Natural killer cell treated with Interleukin-12 subunit alpha and Interleukin-12 subunit beta and Interleukin-15 and Interleukin-18, amount 100 ng/mL, for 72 hours (primary cell): ENCODE results near the gene GZMM. TPM values are rescaled to one million over a fixed set of nuclear protein-coding genes. Genes with fewer than 3 reads are reported as not detected.
"Not testable (repeated sequence)": the region's sequence is repeated elsewhere in the genome, so short reads cannot be mapped to it uniquely, and the experiment has no call there.

Experiments
- ATAC-seq, 2 donors: fragments of 150-1000 bp; cut with Tn5 transposase in 1 of 2; sonication (Bioruptor Pico), chemical (Tn5 transposase) in 1 of 2; 2 replicates each; pipeline ENCODE4 v1.10.0; 2021
- DNase-seq: peaks from one replicate; pipeline ENCODE4 v3.0.0; 2022; ENCODE audit warnings: low spot score
- H3K27ac Mint-ChIP-seq, 2 donors: 1 replicate in 1 of 2; 2 replicates in 1 of 2; pipeline ENCODE4 v1.8.0; 2022; ENCODE audit warnings: mixed read lengths in 2 of 2, mild to moderate bottlenecking in 1 of 2, moderate library complexity in 1 of 2
- H3K27me3 Mint-ChIP-seq, 2 donors: 1 replicate in 1 of 2; 2 replicates in 1 of 2; pipeline ENCODE4 v1.8.0; 2022; ENCODE audit warnings: mixed read lengths in 2 of 2
- H3K36me3 Mint-ChIP-seq: one replicate; pipeline ENCODE4 v1.8.0; 2022; ENCODE audit warnings: mixed read lengths
- H3K4me1 Mint-ChIP-seq, 2 donors: 1 replicate in 1 of 2; 2 replicates in 1 of 2; pipeline ENCODE4 v1.8.0; 2022; ENCODE audit warnings: low read depth in 2 of 2, mixed read lengths in 2 of 2, mild to moderate bottlenecking in 1 of 2
- H3K4me3 Mint-ChIP-seq: one replicate; pipeline ENCODE4 v1.8.0; 2022; ENCODE audit warnings: mixed read lengths
- H3K9me3 Mint-ChIP-seq: 2 replicates; pipeline ENCODE4 v1.8.0; 2022; ENCODE audit warnings: mixed read lengths
- total RNA-seq, 2 donors: library from RNA; stranded (reverse); gene quantifications; one replicate each; pipeline ENCODE4 v1.2.3, GENCODE V29; 2022

Gene GZMM
- total RNA-seq, 2 donors from 2014 or later: 34.5 to 49.7 TPM

DNA sequence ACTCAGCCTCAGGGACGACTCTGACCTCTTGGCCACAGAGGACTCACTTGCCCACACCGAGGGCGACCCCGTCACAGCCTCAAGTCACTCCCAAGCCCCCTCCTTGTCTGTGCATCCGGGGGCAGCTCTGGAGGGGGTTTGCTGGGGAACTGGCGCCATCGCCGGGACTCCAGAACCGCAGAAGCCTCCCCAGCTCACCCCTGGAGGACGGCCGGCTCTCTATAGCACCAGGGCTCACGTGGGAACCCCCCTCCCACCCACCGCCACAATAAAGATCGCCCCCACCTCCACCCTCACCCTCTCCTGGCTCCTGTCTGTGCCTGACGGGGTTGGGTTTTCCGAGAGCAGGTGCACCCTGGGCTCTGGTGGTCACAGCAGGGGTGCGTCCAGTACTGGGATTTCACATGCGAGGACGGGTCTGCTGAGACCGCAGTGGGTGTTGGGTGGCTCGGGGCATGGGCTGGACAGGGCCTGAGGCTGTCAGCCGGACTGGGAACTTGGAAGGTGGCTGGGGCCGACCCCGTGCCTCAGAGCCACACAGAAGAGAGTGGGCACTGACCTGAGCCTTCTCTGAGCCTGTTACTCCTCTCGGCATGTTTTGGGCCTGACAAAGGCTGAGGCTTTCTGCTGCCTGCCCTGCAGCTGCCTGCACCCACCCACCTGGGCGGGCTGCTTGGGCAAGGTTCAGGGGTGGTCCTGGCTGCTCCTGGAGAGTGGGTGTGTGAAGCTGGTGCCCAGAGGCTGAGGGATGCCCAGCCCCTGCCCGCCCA, 39.5 kb downstream of the GZMM start:
- no peak overlapping the region for H3K4me3 Mint-ChIP-seq
- H3K27me3 Mint-ChIP-seq: no peaks in the 10 kb centered on the region
- no peak overlapping the region for H3K27ac Mint-ChIP-seq
- ATAC-seq: no peak
- H3K4me1 Mint-ChIP-seq: peaks cover 0 to 3% of the 10 kb centered on the region in 2 donors
- DNase-seq: no peak
- no peaks in the 10 kb centered on the region for H3K36me3 Mint-ChIP-seq
- H3K9me3 Mint-ChIP-seq: no peaks in the 10 kb centered on the region

DNA sequence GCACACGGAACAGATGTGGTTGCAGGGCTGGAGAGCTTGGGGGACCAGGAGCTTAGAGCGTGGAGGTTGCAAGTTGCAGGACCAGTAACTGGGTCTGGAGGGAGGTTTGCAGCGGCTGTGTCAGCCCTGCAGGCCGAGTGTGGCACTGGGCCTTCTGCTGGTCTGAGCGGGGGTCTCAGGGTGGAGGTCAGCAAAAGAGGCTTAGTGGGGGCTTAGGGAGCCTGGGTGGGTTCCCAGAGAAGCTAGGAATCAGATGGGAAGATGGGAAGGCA, 40.1 kb downstream of the GZMM start:
- DNase-seq: no peak
- H3K36me3 Mint-ChIP-seq: no peaks in the 10 kb centered on the region
- H3K27me3 Mint-ChIP-seq: no peaks in the 10 kb centered on the region
- H3K27ac Mint-ChIP-seq: no peak overlapping the region
- peaks cover 0 to 3% of the 10 kb centered on the region in 2 donors for H3K4me1 Mint-ChIP-seq
- ATAC-seq: no peak
- no peaks in the 10 kb centered on the region for H3K9me3 Mint-ChIP-seq
- no peak overlapping the region for H3K4me3 Mint-ChIP-seq

DNA sequence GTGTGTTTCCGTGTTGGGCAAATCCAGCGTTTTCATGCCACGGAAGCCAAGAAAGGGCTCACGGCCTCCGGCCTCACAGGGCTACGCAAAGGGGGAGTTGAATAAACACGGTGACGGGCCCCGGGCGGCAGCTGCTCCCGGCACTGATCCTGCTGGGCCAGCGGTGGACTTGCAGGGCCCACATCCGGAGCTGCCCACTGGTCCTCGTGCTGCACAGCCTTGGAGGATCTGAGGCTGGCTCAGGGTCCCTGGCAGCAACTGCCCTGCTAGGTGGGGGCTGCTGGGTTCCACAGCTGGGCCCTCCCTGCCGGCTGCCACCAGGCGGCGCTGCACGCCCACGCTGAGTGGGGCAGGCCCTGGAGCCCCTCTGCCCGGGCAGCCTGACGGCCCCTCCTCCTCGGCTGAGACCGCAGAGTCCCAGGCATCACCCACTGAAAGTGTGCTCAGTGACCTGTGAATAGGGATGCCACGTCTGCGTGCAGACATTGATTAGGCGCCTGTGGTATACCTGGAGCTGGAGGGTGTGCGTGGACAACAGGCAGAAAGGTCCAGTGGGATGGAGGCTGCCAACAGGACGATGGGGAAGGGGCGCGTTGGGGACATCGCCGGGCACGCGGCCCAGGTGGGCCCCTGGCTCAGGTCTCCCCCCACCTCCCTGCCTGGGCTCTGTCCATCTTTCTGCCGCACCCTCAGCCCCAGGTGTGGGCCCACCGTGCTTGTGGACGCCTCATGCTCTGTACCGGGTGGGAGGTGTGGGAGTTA, 40.6 kb downstream of the GZMM start:
- H3K27me3 Mint-ChIP-seq: no peaks in the 10 kb centered on the region
- H3K27ac Mint-ChIP-seq: no peak overlapping the region
- H3K9me3 Mint-ChIP-seq: no peaks in the 10 kb centered on the region
- DNase-seq (no peak), ATAC-seq (peak; percentile 61 to 71)
- H3K4me3 Mint-ChIP-seq: no peak overlapping the region
- H3K36me3 Mint-ChIP-seq: no peaks in the 10 kb centered on the region
- H3K4me1 Mint-ChIP-seq: peaks cover 0 to 3% of the 10 kb centered on the region in 2 donors

DNA sequence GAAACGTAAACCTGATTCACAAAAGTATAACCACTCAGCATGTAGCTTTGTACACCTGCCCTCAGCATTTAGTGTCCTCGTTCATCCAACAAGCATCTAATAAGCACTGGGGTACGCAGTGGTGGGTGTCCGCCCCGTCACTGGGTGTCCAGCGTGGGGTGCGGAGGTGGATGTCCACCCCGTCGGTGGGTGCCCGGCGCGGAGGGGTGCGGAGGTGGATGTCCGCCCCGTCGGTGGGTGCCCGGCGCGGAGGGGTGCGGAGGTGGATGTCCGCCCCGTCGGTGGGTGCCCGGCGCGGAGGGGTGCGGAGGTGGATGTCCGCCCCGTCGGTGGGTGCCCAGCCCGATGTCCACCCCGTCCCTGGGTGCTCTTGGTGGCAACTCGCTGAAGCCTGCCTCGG, 41.3 kb downstream of the GZMM start:
- ATAC-seq, H3K4me1 Mint-ChIP-seq, H3K4me3 Mint-ChIP-seq, H3K36me3 Mint-ChIP-seq, DNase-seq, H3K27ac Mint-ChIP-seq, H3K9me3 Mint-ChIP-seq, H3K27me3 Mint-ChIP-seq: not testable (repeated sequence)

DNA sequence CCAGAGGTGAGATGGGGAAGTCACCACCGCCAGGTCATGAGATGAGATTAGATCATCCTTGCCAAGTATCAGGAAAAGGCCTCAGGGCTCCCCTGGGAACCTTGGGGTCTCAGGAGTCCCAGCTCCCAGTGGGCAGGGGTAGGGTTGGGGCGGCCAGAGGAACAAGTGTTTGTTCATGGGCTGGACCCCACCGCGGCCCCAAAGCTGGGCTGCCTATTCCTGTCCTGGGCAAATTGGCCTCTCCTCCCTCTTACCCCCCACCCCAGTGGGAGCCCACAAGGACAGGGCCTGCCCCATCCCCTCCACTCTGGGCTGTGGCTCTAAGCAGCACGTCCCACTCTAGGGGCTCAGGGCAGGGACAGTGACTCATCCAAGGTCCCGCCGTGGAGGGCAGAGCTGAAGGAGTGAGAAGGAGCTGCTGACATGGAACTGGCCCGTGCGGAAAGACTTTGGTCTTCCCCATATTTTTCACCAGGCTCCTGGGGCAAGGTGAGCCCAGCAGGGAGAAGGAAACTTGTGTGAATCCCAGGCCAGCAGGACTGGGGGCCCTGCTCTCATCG, 41.8 kb downstream of the GZMM start:
- H3K4me1 Mint-ChIP-seq: peaks cover 0 to 3% of the 10 kb centered on the region in 2 donors
- H3K4me3 Mint-ChIP-seq: no peak overlapping the region
- ATAC-seq (no peak), DNase-seq (no peak)
- H3K9me3 Mint-ChIP-seq: no peaks in the 10 kb centered on the region
- no peaks in the 10 kb centered on the region for H3K36me3 Mint-ChIP-seq
- no peak overlapping the region for H3K27ac Mint-ChIP-seq
- H3K27me3 Mint-ChIP-seq: no peaks in the 10 kb centered on the region

DNA sequence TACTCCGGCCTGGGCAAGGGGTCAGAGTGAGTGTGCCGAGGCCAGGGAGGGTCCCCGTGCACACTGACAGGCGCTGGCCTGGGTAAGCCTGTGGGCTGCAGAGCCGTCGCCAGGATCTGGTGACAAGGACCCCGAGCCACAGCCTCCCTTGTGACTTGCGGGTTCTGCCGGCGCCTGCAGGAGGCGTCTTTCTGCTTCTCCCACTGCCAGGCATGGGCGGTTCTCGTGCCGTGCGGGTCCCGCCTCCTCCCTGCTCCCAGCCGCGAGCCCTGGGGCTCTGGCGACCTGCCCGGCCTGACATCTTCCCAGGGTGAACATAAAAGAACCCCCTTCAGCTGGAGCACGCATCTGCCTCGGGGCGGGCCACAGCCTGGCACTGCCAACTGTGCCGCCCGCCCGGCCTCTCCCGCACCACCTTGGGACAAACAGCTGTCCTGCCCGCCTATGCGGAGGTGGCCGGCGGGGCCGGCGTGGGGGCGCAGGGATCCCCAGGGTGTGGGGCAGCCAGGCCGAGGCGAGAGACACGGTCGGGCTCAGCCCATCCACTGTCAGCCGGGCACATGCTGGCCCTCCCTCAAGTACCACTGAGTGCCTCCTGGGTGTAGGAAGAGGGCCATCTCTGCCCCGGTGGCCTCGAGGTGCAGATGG, 44.4 kb downstream of the GZMM start:
- H3K36me3 Mint-ChIP-seq: no peaks in the 10 kb centered on the region
- peaks cover 0 to 3% of the 10 kb centered on the region in 2 donors for H3K4me1 Mint-ChIP-seq
- no peaks in the 10 kb centered on the region for H3K9me3 Mint-ChIP-seq
- H3K27me3 Mint-ChIP-seq: peaks cover 0 to 3% of the 10 kb centered on the region in 2 donors
- DNase-seq (no peak), ATAC-seq (peak; percentile 46 to 49)
- no peak overlapping the region for H3K4me3 Mint-ChIP-seq
- no peak overlapping the region for H3K27ac Mint-ChIP-seq

DNA sequence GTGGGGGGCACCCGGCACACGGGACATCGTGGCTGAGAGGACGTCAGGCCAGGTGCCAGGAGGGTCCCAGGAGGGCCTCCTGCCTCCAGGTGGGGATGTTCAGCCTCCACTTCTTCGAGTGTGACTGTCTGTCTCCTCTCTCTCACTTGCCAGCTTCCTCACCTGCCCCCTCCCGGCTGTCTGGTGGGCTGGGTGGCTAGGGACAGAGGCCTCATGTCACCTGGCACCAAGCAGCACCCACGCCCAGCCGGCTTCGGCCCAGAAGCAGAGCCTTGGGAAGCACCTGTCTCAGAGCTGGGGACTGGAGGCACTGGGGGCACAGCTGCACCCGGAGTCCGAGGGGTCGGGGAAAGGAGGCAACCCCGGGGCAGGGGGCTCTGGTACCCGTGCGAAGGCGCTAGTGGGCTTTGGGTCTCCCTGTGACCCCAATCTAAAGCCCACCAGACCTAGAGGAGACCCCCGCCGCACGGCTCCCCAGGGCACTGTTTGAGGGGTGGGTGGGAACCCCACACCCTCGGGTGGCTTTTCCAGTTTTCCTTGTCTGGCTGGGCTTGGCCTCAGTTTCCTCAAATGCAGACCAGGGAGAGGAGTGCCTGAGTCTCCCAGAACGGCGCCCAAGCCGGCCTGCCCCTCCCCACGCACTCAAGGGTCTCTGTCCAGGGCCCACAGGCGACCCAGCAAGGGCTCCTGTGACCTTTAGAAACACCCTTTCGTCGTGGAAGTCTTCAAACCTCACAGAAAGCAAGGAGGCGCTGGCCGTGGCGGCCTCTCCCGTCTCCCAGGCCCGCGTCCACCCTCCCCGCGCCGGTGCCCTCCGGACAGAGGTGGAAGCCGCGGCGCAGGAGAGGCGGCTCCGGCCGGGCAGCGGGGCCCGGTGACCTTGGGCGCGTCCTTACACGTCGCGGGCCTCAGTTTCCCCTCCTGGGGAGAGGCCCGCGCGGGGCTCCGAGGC, 45.2 kb downstream of the GZMM start:
- no peak overlapping the region for H3K27ac Mint-ChIP-seq
- H3K9me3 Mint-ChIP-seq: no peaks in the 10 kb centered on the region
- peaks cover 0 to under 1% of the 10 kb centered on the region in 2 donors for H3K4me1 Mint-ChIP-seq
- no peak for DNase-seq
- ATAC-seq: peak in 1 of 2 donors; percentile 4
- H3K27me3 Mint-ChIP-seq: peaks cover 0 to 3% of the 10 kb centered on the region in 2 donors
- no peaks in the 10 kb centered on the region for H3K36me3 Mint-ChIP-seq
- peak overlapping the region; percentile 15 for H3K4me3 Mint-ChIP-seq

DNA sequence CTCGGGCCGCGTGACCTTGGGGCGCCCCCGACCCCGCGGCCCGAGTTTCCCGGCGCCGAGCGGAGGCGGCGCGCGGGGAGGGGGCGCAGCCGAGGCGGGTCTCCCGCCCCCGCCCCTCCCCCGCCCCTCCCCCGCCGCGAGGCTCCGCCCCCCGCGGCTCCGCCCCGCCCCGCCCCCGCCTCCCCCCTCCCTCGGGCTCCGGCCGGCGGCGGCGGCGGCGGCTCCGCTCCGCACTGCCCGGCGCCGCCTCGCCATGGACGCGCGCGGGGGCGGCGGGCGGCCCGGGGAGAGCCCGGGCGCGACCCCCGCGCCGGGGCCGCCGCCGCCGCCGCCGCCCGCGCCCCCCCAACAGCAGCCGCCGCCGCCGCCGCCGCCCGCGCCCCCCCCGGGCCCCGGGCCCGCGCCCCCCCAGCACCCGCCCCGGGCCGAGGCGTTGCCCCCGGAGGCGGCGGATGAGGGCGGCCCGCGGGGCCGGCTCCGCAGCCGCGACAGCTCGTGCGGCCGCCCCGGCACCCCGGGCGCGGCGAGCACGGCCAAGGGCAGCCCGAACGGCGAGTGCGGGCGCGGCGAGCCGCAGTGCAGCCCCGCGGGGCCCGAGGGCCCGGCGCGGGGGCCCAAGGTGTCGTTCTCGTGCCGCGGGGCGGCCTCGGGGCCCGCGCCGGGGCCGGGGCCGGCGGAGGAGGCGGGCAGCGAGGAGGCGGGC, 46.0 kb downstream of the GZMM start, which contains the start of gene HCN2:
HCN2 (plus strand) TSS at position 189 of the 703 bp plus-strand sequence; CDS start at position 254, 65 bp downstream.
- H3K27ac Mint-ChIP-seq: no peak within 1 kb of the TSS
- H3K27me3 Mint-ChIP-seq: peaks cover 0 to 3% of the 10 kb centered on the region in 2 donors
- no peaks in the 10 kb centered on the region for H3K36me3 Mint-ChIP-seq
- no peak for DNase-seq
- ATAC-seq: peak in 1 of 2 donors; percentile 53
- H3K4me3 Mint-ChIP-seq: peak within 1 kb of the TSS; percentile 15
- H3K9me3 Mint-ChIP-seq: no peaks in the 10 kb centered on the region
- no peaks in the 10 kb centered on the region for H3K4me1 Mint-ChIP-seq

DNA sequence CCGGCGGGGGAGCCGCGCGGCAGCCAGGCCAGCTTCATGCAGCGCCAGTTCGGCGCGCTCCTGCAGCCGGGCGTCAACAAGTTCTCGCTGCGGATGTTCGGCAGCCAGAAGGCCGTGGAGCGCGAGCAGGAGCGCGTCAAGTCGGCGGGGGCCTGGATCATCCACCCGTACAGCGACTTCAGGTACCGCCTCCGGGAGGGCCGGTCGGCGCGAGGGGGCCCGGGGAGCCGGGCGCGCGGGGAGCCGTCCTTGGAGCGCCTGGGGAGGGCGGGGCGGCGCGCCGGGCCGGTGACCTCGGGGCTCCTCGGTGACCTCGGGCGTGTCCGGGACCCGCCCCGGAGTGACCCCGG, 46.5 kb downstream of the GZMM start:
- Mint-ChIP-seq H3K4me3 (no peak overlapping the region), H3K9me3 (no peaks in the 10 kb centered on the region), H3K27me3 (peaks cover 0 to 3% of the 10 kb centered on the region in 2 donors), H3K4me1 (no peaks in the 10 kb centered on the region), H3K36me3 (no peaks in the 10 kb centered on the region), H3K27ac (no peak overlapping the region)
- DNase-seq: no peak
- ATAC-seq: peak; percentile 10 to 40

DNA sequence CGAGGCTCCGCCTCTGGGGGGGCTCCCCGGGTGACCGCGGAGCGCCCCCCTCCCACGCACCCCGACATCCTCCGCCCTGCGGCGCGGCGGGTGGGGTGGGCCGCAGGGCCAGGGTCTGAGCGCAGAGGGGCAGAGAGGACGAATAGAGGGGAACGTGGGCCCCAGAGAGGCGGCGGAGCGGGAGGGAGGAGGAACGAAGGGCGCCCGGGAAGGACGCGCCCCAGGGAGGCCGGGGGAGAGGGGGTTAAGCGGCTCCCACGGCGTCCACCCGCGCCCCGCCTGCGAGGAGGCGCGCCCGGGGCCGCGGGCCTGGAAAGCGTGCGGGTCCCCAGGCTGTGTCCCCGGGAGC, 46.9 kb downstream of the GZMM start:
- no peak for DNase-seq
- Mint-ChIP-seq H3K27me3 (peaks cover 0 to 3% of the 10 kb centered on the region in 2 donors), H3K36me3 (no peaks in the 10 kb centered on the region), H3K9me3 (no peaks in the 10 kb centered on the region), H3K27ac (no peak overlapping the region), H3K4me3 (no peak overlapping the region), H3K4me1 (no peaks in the 10 kb centered on the region)
- no peak for ATAC-seq

DNA sequence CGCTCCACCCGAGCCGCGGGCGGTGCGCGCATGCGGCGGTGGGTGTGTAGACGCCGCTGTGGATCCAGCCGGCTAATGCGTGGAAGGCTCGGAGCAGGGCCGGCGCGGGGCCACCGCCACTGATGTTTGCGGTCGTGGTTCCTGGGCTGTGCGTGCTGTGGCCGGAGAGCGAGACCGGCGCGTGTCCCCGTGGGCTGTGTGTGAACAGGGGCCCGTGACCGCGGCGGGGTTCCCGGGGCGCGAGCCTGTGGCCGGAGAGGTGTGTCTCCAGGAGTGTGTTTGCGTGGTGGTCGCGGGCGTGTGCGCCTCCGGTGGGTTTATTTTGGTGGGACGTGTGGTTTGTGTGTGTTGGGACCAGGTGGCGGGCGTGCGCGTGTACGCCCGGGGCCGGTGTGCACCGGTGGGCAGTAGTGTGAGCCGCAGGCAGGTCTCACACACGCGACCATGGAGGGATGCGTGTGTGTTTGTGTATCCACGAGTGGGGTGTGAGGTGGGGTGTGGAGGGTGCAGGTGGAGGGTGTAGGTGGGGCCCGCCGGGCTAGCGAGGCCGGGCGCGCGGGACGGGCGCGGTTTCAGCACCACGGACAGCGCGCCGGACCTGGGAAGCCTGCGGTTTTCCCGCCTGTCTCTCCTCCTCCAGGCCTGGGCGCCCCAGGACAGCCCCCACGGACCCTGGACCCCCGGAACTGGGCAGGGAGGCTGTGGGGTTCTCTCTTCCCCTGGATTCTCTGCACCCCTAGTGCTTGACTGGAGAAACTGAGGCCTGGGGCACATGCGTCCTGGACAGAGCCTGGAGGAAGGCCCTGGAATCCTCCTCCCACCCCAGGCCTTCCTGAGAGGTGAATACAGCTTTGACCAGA, 47.5 kb downstream of the GZMM start:
- ATAC-seq (no peak), DNase-seq (no peak)
- no peak overlapping the region for H3K27ac Mint-ChIP-seq

DNA sequence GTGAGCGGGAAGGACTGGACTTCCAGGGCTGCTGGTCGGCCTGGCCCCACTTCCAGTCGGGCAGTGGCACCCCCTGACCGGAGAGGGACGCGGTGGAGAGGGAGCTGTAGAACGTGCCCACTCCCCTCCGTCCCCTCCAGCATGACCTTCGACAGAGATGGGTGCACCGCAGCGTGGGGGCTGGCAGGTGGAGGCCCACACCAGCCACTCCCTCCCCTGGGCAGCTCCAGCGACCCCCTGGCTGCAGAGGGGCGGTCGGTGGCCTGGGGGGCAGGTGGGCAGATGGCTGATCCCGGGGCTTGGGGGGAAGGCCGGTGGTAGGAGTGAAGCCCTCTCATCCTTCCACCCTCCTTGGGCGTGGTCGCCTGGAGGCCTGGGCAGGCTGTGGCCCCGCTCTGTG, 48.2 kb downstream of the GZMM start:
- no peak for ATAC-seq
- no peak overlapping the region for H3K4me3 Mint-ChIP-seq
- no peak for DNase-seq
- H3K27me3 Mint-ChIP-seq: peaks cover 0 to 3% of the 10 kb centered on the region in 2 donors
- H3K9me3 Mint-ChIP-seq: no peaks in the 10 kb centered on the region
- no peak overlapping the region for H3K27ac Mint-ChIP-seq
- H3K4me1 Mint-ChIP-seq: no peaks in the 10 kb centered on the region
- H3K36me3 Mint-ChIP-seq: no peaks in the 10 kb centered on the region

More for the DNA sequence above, 47.5 kb downstream of the GZMM start:
- H3K4me1 Mint-ChIP-seq: no peaks in the 10 kb centered on the region
- no peaks in the 10 kb centered on the region for H3K36me3 Mint-ChIP-seq
- no peaks in the 10 kb centered on the region for H3K9me3 Mint-ChIP-seq
- no peak overlapping the region for H3K4me3 Mint-ChIP-seq
- peaks cover 0 to 3% of the 10 kb centered on the region in 2 donors for H3K27me3 Mint-ChIP-seq
